ENCODE results near the gene CBX7. TPM values are rescaled to one million over a fixed set of nuclear protein-coding genes. Genes with fewer than 3 reads are reported as not detected.

CBX7 gene
- total RNA-seq, 2 donors from 2014 or later, result 82.7 to 115 TPM

DNA sequence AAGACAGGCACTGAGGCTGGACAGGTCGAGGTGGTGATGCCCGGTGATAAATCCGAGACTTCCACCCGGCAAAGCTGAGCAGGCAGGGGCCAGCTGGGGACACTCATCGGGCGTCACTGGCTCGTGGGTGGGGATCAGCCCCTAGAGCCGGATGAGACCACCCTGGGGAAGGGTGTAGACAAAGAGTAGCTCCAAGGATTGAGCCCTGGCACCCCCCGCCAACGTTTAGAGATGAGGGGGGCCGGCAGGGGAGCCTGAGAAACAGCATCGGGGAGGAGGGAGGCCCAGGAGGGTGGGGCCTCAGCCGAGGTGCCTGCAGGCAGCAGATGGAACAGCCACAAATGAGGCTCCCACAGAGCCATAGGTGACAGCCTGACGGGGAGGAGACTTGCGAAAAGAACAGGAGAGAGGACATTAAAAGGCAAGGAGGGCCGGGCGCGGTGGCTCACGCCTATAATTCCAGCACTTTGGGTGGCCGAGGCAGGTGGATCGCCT, 27.4 kb upstream of the CBX7 start:
- no peak overlapping the region for H3K27ac ChIP-seq
- DNase-seq (ENCODE audit: low spot score), result no peak

DNA sequence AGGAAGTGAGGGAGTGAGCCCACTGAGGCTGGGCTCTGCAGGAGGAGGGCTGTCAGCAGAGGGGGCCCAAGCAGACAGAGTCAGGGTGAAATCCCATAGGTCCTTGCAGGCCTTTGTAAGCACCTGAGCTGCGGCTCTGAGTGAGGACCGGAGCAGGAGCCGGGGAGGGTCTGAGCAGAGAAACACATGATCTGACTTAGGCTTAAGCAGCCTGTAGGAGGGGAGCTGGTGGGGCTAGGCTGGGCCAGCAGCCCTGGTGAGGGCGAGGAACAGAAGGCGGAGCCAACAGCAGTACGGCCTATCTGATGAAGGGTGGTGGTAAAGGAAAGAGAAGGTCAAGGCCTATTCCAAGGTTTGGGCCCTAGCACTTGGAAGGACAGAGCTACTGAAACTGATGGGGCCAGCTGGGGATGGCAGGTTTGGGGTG, 26.9 kb upstream of the CBX7 start:
- Histone ChIP-seq H3K9me3 (no peaks in the 10 kb centered on the region), H3K4me3 (no peak overlapping the region), H3K27ac (no peak overlapping the region), H3K27me3 (replicated peaks; ENCODE audit: insufficient read depth) (no peaks in the 10 kb centered on the region), H3K4me1 (replicated peaks) (peaks cover 18% of the 10 kb centered on the region), H3K36me3 (no peaks in the 10 kb centered on the region)
- TF ChIP-seq POLR2AphosphoS5 (IDR thresholded peaks at IDR 0.05), result no peak
- TF ChIP-seq POLR2A (IDR thresholded peaks at IDR 0.05), result no peak
- TF ChIP-seq, protein P1, sequence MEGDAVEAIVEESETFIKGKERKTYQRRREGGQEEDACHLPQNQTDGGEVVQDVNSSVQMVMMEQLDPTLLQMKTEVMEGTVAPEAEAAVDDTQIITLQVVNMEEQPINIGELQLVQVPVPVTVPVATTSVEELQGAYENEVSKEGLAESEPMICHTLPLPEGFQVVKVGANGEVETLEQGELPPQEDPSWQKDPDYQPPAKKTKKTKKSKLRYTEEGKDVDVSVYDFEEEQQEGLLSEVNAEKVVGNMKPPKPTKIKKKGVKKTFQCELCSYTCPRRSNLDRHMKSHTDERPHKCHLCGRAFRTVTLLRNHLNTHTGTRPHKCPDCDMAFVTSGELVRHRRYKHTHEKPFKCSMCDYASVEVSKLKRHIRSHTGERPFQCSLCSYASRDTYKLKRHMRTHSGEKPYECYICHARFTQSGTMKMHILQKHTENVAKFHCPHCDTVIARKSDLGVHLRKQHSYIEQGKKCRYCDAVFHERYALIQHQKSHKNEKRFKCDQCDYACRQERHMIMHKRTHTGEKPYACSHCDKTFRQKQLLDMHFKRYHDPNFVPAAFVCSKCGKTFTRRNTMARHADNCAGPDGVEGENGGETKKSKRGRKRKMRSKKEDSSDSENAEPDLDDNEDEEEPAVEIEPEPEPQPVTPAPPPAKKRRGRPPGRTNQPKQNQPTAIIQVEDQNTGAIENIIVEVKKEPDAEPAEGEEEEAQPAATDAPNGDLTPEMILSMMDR (IDR thresholded peaks at IDR 0.05), result no peak
- WGBS, result 61% methylated on average over 6 of the region's 6 CpGs
- DNase-seq (ENCODE audit: low spot score), result no peak
- intact Hi-C loops (cut with DNase I), result no loop called here

More for the DNA sequence above, 27.4 kb upstream of the CBX7 start:
- H3K4me3 ChIP-seq, result no peak overlapping the region
- H3K4me1 ChIP-seq (replicated peaks), result peaks cover 13% of the 10 kb centered on the region
- H3K9me3 ChIP-seq, result no peaks in the 10 kb centered on the region
- no peaks in the 10 kb centered on the region for H3K27me3 ChIP-seq (replicated peaks; ENCODE audit: insufficient read depth)
- TF ChIP-seq POLR2A (IDR thresholded peaks at IDR 0.05) (no peak), POLR2AphosphoS5 (IDR thresholded peaks at IDR 0.05) (no peak)
- TF ChIP-seq, protein P1 (IDR thresholded peaks at IDR 0.05), result no peak
- no peaks in the 10 kb centered on the region for H3K36me3 ChIP-seq
- intact Hi-C loops (cut with DNase I), result no loop called here
- WGBS, result 71% methylated on average over 21 of the region's 21 CpGs

DNA sequence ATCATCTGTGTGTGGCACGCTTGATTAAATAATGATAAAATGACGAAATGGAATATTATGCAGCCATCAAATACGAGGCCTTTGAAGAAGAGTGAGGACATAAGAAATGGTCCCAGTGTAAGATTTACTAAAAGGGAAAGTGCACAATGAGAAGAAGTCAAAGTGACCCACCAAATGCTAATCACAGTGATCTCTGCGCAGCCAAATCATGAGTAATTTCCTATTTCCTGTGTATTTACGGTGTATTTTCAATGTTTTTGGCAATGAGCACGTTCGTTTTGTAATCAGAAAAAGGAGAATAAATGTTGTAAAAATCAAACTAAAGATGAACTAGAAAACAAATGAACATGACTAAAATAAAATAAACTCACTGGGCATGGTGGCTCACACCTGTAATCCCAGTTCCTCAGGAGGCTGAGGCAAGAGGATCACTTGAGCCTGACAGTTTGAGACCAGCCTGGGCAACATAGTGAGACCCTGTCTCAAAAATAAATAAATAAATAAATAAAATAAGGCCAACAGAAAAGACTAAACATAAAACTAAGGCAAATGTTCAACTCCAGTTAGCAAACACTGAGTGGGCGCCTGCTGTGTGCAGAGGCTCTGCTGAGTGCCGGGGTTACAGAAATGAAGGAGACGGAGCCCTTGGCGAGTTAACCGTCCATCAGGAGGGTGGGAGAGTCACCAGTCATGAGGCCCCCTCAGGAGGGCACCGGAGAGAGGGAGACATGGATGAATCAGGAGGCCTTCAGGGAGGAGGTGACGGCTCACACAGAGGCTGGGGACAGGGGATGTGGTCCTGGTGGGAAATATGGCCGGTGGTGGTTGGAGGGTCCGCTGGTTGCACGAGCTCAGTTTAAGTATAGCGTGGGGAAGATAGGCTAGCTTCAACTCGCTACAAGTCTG, 26.0 kb upstream of the CBX7 start:
- H3K36me3 ChIP-seq, result no peaks in the 10 kb centered on the region
- no peaks in the 10 kb centered on the region for H3K27me3 ChIP-seq (replicated peaks; ENCODE audit: insufficient read depth)
- peaks cover 23% of the 10 kb centered on the region for H3K4me1 ChIP-seq (replicated peaks)
- TF ChIP-seq POLR2A (IDR thresholded peaks at IDR 0.05) (no peak), POLR2AphosphoS5 (IDR thresholded peaks at IDR 0.05) (no peak)
- TF ChIP-seq, protein P1 (IDR thresholded peaks at IDR 0.05), result no peak
- H3K4me3 ChIP-seq, result no peak overlapping the region
- WGBS, result 90% methylated on average over 19 of the region's 19 CpGs
- DNase-seq (ENCODE audit: low spot score), result no peak
- intact Hi-C loops (cut with DNase I), result no loop called here
- H3K9me3 ChIP-seq, result no peaks in the 10 kb centered on the region
- peak overlapping the region in 1 of 2 donors; percentile 70 for H3K27ac ChIP-seq

DNA sequence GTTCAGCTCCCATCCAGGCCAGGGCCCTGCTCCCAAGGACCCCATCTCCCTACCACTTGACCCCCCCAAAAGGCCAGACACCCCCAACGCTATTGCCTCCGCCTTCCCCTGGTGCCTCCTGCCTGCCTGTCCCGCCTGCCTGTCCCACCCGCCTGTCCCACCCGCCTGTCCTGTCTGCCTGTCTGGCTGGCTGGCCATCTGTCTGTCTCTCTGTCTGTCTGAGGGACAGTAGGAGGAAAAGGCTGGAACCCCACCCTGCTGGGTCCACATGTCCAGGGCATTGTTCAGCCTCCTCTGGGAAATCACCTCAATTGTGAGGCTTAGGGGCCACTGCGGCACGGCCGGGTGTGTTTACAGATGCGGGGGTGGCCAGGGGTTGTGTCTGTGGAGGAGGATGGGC, 25.3 kb upstream of the CBX7 start:
- Histone ChIP-seq H3K36me3 (no peaks in the 10 kb centered on the region), H3K4me1 (replicated peaks) (peaks cover 23% of the 10 kb centered on the region), H3K9me3 (no peaks in the 10 kb centered on the region), H3K27me3 (replicated peaks; ENCODE audit: insufficient read depth) (no peaks in the 10 kb centered on the region), H3K4me3 (no peak overlapping the region), H3K27ac (peak overlapping the region in 1 of 2 donors; percentile 70)
- TF ChIP-seq, protein P1 (IDR thresholded peaks at IDR 0.05), result no peak
- TF ChIP-seq POLR2AphosphoS5 (IDR thresholded peaks at IDR 0.05) (no peak), POLR2A (IDR thresholded peaks at IDR 0.05) (no peak)
- DNase-seq (ENCODE audit: low spot score), result no peak
- intact Hi-C loops (cut with DNase I), result no loop called here
- 85% methylated on average over 9 of the region's 9 CpGs for WGBS

DNA sequence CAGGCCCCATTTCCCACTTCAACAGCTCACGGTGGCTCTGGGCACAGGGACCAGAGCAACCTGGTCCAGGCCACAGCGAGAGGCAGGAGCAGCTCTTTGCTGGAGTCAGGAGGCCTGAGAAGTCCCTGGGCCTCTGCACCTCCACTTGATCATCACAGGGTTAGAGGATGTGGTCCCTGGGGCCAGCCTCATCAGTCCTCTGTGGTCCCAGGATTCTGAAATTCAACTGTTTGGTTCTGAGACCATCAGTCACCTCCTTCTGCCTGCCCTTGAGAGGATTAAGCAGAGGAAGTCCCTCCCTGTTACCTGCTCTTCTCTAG, 24.9 kb upstream of the CBX7 start:
- Histone ChIP-seq H3K4me1 (replicated peaks) (peaks cover 23% of the 10 kb centered on the region), H3K27me3 (replicated peaks; ENCODE audit: insufficient read depth) (no peaks in the 10 kb centered on the region), H3K9me3 (no peaks in the 10 kb centered on the region), H3K36me3 (no peaks in the 10 kb centered on the region), H3K4me3 (no peak overlapping the region), H3K27ac (peak overlapping the region; percentile 47 to 70)
- WGBS, result 91% methylated on average over 2 of the region's 2 CpGs
- intact Hi-C loops (cut with DNase I), result no loop called here
- no peak for DNase-seq (ENCODE audit: low spot score)
- TF ChIP-seq, protein P1 (IDR thresholded peaks at IDR 0.05), result no peak
- TF ChIP-seq POLR2A (IDR thresholded peaks at IDR 0.05) (no peak), POLR2AphosphoS5 (IDR thresholded peaks at IDR 0.05) (no peak)
